GM19438 (cell line): ENCODE results near the gene RCBTB1.
"Not testable (repeated sequence)": the region's sequence is repeated elsewhere in the genome, so short reads cannot be mapped to it uniquely, and the experiment has no call there.

Experiments used
- ATAC-seq: cut with Tn5 transposase; IDR thresholded peaks from one replicate; pipeline ENCODE4 v1.9.1; 2021; ENCODE audit warnings: low read depth; ENCODE audit not compliant: unreplicated experiment

RCBTB1 gene

GRCh38 chr13:49606747-49607648, 21.6 kb upstream of the RCBTB1 start:
- peak; percentile 97 for ATAC-seq

- no peak for ATAC-seq
Measured at GRCh38 chr13:49604570-49604969, 19.2 kb upstream of the RCBTB1 start.

- ATAC-seq = not testable (repeated sequence)
Measured at GRCh38 chr13:49602615-49603014, 17.3 kb upstream of the RCBTB1 start.

GRCh38 chr13:49602005-49602404, 16.6 kb upstream of the RCBTB1 start:
- no peak for ATAC-seq

- ATAC-seq = no peak
Measured at GRCh38 chr13:49597043-49597641, 11.8 kb upstream of the RCBTB1 start.

GRCh38 chr13:49596221-49596620, 10.9 kb upstream of the RCBTB1 start:
- ATAC-seq = no peak

GRCh38 chr13:49594576-49594975, 9.2 kb upstream of the RCBTB1 start:
- ATAC-seq = no peak

- ATAC-seq = not testable (repeated sequence)
Measured at GRCh38 chr13:49593876-49594275, 8.5 kb upstream of the RCBTB1 start.

- ATAC-seq = not testable (repeated sequence)
Measured at GRCh38 chr13:49590714-49591113, 5.4 kb upstream of the RCBTB1 start.

- ATAC-seq = no peak
Measured at GRCh38 chr13:49587311-49587847, 2.0 kb upstream of the RCBTB1 start.

GRCh38 chr13:49586717-49587116, 1.4 kb upstream of the RCBTB1 start:
- no peak for ATAC-seq

GRCh38 chr13:49584771-49585182, 581 bp downstream of the RCBTB1 start:
- peak; percentile 17 for ATAC-seq

GRCh38 chr13:49580980-49581680, 4.2 kb downstream of the RCBTB1 start:
- ATAC-seq = no peak

GRCh38 chr13:49579501-49579900, 5.9 kb downstream of the RCBTB1 start:
- no peak for ATAC-seq

GRCh38 chr13:49571299-49572240, 13.8 kb downstream of the RCBTB1 start:
- ATAC-seq = peak; percentile 56

GRCh38 chr13:49569993-49570689, 15.2 kb downstream of the RCBTB1 start:
- ATAC-seq = no peak

GRCh38 chr13:49567491-49567890, 17.9 kb downstream of the RCBTB1 start:
- ATAC-seq = no peak

GRCh38 chr13:49566461-49566860, 18.9 kb downstream of the RCBTB1 start:
- no peak for ATAC-seq

- ATAC-seq = not testable (repeated sequence)
Measured at GRCh38 chr13:49565461-49565860, 19.9 kb downstream of the RCBTB1 start.
